Left lung (tissue), 10 donors: Measurements from ENCODE around the gene UFD1. TPM values are rescaled to one million over a fixed set of nuclear protein-coding genes. Genes with fewer than 3 reads are reported as not detected.
A peak's percentile ranks its signal among the peaks of the same experiment; 100 is the strongest.

ENCODE experiments used
- ATAC-seq: fragments of 200-7000 bp; cut with Tn5 transposase; one replicate; pipeline ENCODE4 v1.9.1; 2020; ENCODE audit warnings: moderate library complexity
- DNase-seq, 4 donors: peaks; one replicate each; pipeline ENCODE4 v3.0.0-alpha.2; 2013 to 2020
- H3K27ac ChIP-seq, 2 donors: fragments of 200-600 bp; sonication (generic) in 1 of 2; one replicate each; pipeline versions ENCODE4 v1.5.0 to v1.8.0; 2020 to 2021
- H3K27me3 ChIP-seq, 2 donors: fragments of 200-600 bp; sonication (generic) in 1 of 2; one replicate each; pipeline versions ENCODE4 v1.5.0 to v1.8.0; 2020 to 2021
- H3K36me3 ChIP-seq, 2 donors: fragments of 200-600 bp; sonication (generic) in 1 of 2; one replicate each; pipeline versions ENCODE4 v1.5.0 to v1.8.0; 2020 to 2021
- H3K4me1 ChIP-seq, 2 donors: fragments of 200-600 bp; one replicate each; pipeline ENCODE4 v1.8.0; 2021
- H3K4me3 ChIP-seq, 2 donors: fragments of 200-600 bp; sonication (generic) in 1 of 2; one replicate each; pipeline versions ENCODE4 v1.5.0 to v1.8.0; 2020 to 2021; ENCODE audit warnings: mild to moderate bottlenecking in 1 of 2
- H3K9me3 ChIP-seq, 2 donors: fragments of 200-600 bp; sonication (generic) in 1 of 2; one replicate each; pipeline versions ENCODE4 v1.5.0 to v1.8.0; 2020 to 2021
- CTCF ChIP-seq, 2 donors: fragments of 200-600 bp; sonication (generic) in 1 of 2; IDR thresholded peaks; one replicate each; pipeline versions ENCODE4 v1.5.0 to v1.8.0; 2021; ENCODE audit warnings: antibody characterized with exemption in 2 of 2
- intact Hi-C, 2 donors: fragments of 100-400 bp; cut with DNase I; formaldehyde crosslinking; loops; one replicate each; pipeline versions ENCODE4 v1.11.2 to v1.14.2; 2022
- polyA plus RNA-seq, 6 donors: library from polyadenylated mRNA; unstranded; fragments of 120-200 nt; gene quantifications; one replicate each; pipeline ENCODE4 v1.2.1, GENCODE V29; 2013; ENCODE audit not compliant: insufficient read length in 6 of 6
- total RNA-seq, 2 donors: library from RNA; stranded (reverse); fragmentation: NEBNext Ultra II Directional; extraction: Animal tissue kit (Norgen Biotek cat#: 25700); gene quantifications; one replicate each; pipeline ENCODE4 v1.2.1, GENCODE V29; 2021
- donor health status: DM: no; HTN: yes; CAD: no.
- donor health status: DM: no; HTN: no; CAD: no.

Gene UFD1
- total and polyA plus RNA-seq, 8 donors: 41.7 to 72.9 (median 62.6) TPM

GRCh38 chr22:19520007-19520406 is 41.0 kb upstream of the UFD1 start:
- Histone ChIP-seq H3K4me3 (peak overlapping the region in 1 of 2 donors; percentile 48), H3K27ac (peak overlapping the region in 1 of 2 donors; percentile 5), H3K36me3 (peaks cover 0 to 23% of the 10 kb centered on the region in 2 donors), H3K4me1 (peaks cover 5 to 23% of the 10 kb centered on the region in 2 donors), H3K9me3 (no peaks in the 10 kb centered on the region), H3K27me3 (peaks cover 25 to 31% of the 10 kb centered on the region in 2 donors)
- TF ChIP-seq CTCF (IDR thresholded peaks at IDR 0.05): no peak
- ATAC-seq (no peak), DNase-seq (no peak)
- intact Hi-C loops: no loop called here

- Histone ChIP-seq H3K27ac (no peak overlapping the region), H3K4me1 (peaks cover 5 to 17% of the 10 kb centered on the region in 2 donors), H3K27me3 (peaks cover 17 to 24% of the 10 kb centered on the region in 2 donors), H3K4me3 (no peak overlapping the region), H3K9me3 (peaks cover 0 to under 1% of the 10 kb centered on the region in 2 donors), H3K36me3 (peaks cover 0 to 23% of the 10 kb centered on the region in 2 donors)
- TF ChIP-seq CTCF (IDR thresholded peaks at IDR 0.05): no peak
- DNase-seq (no peak), ATAC-seq (no peak)
- intact Hi-C loops: no loop called here
Observed at GRCh38 chr22:19519041-19519926, 40.3 kb upstream of the UFD1 start.

- Histone ChIP-seq H3K36me3 (peaks cover 0 to 23% of the 10 kb centered on the region in 2 donors), H3K4me1 (peaks cover 3 to 11% of the 10 kb centered on the region in 2 donors), H3K27ac (no peak overlapping the region), H3K27me3 (peaks cover 11 to 17% of the 10 kb centered on the region in 2 donors), H3K9me3 (peaks cover 0 to 7% of the 10 kb centered on the region in 2 donors), H3K4me3 (no peak overlapping the region)
- no peak for TF ChIP-seq CTCF (IDR thresholded peaks at IDR 0.05)
- ATAC-seq: no peak
- intact Hi-C loops: no loop called here
- no peak for DNase-seq
Observed at GRCh38 chr22:19518635-19519034, 39.6 kb upstream of the UFD1 start.

- Histone ChIP-seq H3K9me3 (peaks cover 0 to 11% of the 10 kb centered on the region in 2 donors), H3K27ac (no peak overlapping the region), H3K4me3 (no peak overlapping the region), H3K27me3 (peaks cover 5 to 12% of the 10 kb centered on the region in 2 donors), H3K4me1 (peaks cover 0 to 5% of the 10 kb centered on the region in 2 donors), H3K36me3 (peaks cover 0 to 23% of the 10 kb centered on the region in 2 donors)
- intact Hi-C loops: no loop called here
- no peak for DNase-seq
- TF ChIP-seq CTCF (IDR thresholded peaks at IDR 0.05): no peak
- ATAC-seq: no peak
Observed at GRCh38 chr22:19517919-19518611, 39.1 kb upstream of the UFD1 start.

GRCh38 chr22:19517171-19517500 is 38.1 kb upstream of the UFD1 start:
- TF ChIP-seq CTCF (IDR thresholded peaks at IDR 0.05): no peak
- Histone ChIP-seq H3K4me1 (no peaks in the 10 kb centered on the region), H3K4me3 (no peak overlapping the region), H3K36me3 (peaks cover 0 to 23% of the 10 kb centered on the region in 2 donors), H3K27me3 (peaks cover 0 to 2% of the 10 kb centered on the region in 2 donors), H3K9me3 (peaks cover 0 to 11% of the 10 kb centered on the region in 2 donors), H3K27ac (no peak overlapping the region)
- DNase-seq (no peak), ATAC-seq (no peak)
- intact Hi-C loops: no loop called here
